ENCODE data around the gene RER1. TPM values are rescaled to one million over a fixed set of nuclear protein-coding genes. Genes with fewer than 3 reads are reported as not detected.

Gene RER1
- total RNA-seq, 4 donors from 2014 or later: 56.9 to 86.5 (median 81.4) TPM

DNA sequence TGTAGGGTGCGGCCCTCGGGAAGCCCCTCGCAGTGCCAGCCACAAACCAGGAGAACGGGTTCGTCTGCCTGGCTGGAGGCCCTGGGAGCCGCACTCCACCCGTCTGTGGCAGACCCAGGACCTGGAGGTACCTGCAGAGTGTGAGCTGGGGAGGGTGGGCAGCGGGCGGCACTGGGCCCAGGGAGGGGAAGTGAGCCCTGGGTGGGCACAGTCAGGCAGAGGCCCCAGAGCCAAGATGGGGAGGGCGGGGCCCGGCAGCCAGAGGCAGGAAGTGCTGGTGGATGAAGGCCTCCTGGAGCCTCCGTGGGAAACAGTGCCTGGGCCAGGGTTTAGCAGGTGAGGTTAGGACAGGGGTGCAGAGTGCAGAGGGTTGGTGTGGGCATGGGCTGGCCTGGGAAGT lies 24.8 kb downstream of the RER1 start:
- Histone ChIP-seq H3K9me3 (no peaks in the 10 kb centered on the region), H3K4me3 (peak overlapping the region; percentile 25), H3K36me3 (no peaks in the 10 kb centered on the region), H3K27me3 (peaks cover 47% of the 10 kb centered on the region), H3K4me1 (peaks cover 53% of the 10 kb centered on the region), H3K27ac (peak overlapping the region; percentile 52)
- WGBS: 5% methylated on average over 6 of the region's 12 CpGs
- no peak for TF ChIP-seq EP300 (IDR thresholded peaks at IDR 0.05)
- TF ChIP-seq, protein P1, sequence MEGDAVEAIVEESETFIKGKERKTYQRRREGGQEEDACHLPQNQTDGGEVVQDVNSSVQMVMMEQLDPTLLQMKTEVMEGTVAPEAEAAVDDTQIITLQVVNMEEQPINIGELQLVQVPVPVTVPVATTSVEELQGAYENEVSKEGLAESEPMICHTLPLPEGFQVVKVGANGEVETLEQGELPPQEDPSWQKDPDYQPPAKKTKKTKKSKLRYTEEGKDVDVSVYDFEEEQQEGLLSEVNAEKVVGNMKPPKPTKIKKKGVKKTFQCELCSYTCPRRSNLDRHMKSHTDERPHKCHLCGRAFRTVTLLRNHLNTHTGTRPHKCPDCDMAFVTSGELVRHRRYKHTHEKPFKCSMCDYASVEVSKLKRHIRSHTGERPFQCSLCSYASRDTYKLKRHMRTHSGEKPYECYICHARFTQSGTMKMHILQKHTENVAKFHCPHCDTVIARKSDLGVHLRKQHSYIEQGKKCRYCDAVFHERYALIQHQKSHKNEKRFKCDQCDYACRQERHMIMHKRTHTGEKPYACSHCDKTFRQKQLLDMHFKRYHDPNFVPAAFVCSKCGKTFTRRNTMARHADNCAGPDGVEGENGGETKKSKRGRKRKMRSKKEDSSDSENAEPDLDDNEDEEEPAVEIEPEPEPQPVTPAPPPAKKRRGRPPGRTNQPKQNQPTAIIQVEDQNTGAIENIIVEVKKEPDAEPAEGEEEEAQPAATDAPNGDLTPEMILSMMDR (IDR thresholded peaks at IDR 0.05): no peak
- TF ChIP-seq POLR2AphosphoS5 (IDR thresholded peaks at IDR 0.05): no peak
- TF ChIP-seq POLR2A (IDR thresholded peaks at IDR 0.05): no peak
- DNase-seq (ENCODE audit: low spot score in 2 of 2): no peak

DNA sequence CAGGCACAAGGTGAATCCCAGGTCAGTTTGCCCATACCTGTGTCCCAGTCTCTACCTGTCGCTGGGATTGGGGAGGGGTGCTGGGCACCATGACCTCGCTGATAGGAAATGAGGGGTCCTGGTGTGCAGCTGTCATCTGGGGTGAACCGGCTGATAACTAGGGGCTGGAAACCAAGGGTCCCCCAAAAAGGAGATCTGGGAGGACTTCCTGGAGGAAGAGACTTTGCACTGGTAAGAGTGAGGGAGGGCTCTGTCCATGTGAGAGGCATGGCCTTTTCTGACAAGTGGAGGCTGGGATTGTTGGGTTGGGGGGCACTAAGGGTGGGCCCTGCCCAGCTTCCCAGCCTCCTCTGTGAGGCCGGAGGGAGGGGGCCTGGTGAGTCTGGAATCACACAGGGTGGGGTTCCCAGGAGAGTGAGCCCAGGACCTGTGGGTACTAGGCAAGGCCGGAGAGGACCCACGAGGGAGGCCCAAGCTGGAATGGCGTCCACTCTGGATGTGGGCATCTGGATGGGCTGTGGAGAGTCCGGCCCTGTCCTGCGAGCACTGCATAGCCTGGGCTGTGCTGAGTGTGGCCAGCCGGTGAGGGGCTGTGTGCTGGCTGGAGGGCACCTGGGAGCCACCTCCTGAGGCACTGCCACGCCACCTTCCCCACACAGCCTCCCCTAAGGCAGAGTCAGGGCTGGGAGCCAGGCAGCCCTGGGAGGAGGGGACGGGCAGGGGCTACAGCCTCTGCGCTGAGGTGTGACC lies 25.6 kb downstream of the RER1 start:
- 87% methylated on average over 9 of the region's 13 CpGs for WGBS
- no peak for DNase-seq (ENCODE audit: low spot score in 2 of 2)
- H3K4me1 ChIP-seq: peaks cover 45% of the 10 kb centered on the region
- H3K36me3 ChIP-seq: no peaks in the 10 kb centered on the region
- H3K9me3 ChIP-seq: no peaks in the 10 kb centered on the region
- peak overlapping the region; percentile 25 for H3K4me3 ChIP-seq
- peaks cover 47% of the 10 kb centered on the region for H3K27me3 ChIP-seq
- no peak for TF ChIP-seq POLR2AphosphoS5 (IDR thresholded peaks at IDR 0.05)
- no peak for TF ChIP-seq POLR2A (IDR thresholded peaks at IDR 0.05)
- TF ChIP-seq, protein P1 (IDR thresholded peaks at IDR 0.05): no peak
- TF ChIP-seq EP300 (IDR thresholded peaks at IDR 0.05): no peak
- H3K27ac ChIP-seq: peak overlapping the region; percentile 52

DNA sequence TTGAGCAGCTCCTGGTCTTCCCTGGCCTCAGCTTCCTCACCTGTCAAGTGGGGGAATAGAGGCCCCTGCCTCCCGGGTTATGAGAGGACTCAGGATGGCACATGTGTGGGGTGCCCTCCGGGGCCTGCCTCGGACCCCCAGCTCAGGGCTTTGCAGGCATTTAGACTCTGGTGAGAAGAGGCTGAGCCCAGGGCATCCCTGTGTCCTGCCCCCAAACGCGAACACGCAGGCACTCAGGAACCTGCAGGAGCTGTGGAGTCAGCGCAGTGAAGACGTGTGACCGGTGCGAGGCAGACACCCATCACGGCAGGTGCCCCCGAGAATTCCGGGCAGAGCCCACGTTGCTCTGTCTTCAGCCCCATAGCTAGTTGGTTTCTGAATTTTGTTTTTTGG lies 26.2 kb downstream of the RER1 start:
- Histone ChIP-seq H3K4me1 (peaks cover 45% of the 10 kb centered on the region), H3K27me3 (peaks cover 47% of the 10 kb centered on the region), H3K9me3 (no peaks in the 10 kb centered on the region), H3K4me3 (no peak overlapping the region), H3K36me3 (no peaks in the 10 kb centered on the region), H3K27ac (no peak overlapping the region)
- 100% methylated on average over 1 of the region's 14 CpGs for WGBS
- TF ChIP-seq, protein P1 (IDR thresholded peaks at IDR 0.05): no peak
- TF ChIP-seq POLR2A (IDR thresholded peaks at IDR 0.05): no peak
- no peak for DNase-seq (ENCODE audit: low spot score in 2 of 2)

DNA sequence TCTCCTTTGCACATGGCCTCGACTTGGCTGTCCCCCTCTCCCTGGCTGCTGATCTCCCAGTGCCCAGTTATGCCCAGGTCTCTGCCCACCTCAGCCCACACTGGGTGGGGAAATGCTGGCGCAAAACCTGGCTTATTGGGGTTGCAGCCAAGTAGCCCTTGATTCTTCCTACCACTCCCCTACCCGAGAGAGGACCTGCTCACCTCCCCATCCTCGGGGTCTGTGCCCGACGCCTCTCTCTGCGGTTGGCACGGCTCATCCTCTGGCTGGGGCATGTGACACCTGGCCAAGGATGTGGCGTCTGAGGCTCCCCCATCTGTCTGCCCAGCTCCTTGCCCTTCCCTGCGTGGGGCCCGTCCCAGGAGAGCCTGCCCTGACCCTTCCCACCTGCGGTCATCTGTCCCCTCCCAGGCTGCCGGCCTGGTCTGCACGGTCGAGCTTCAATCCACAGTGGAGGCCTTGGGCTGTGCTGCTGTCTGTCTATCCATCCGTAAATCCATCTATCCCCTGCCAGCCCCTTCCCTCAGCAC lies 27.2 kb downstream of the RER1 start:
- Histone ChIP-seq H3K4me1 (peaks cover 36% of the 10 kb centered on the region), H3K36me3 (no peaks in the 10 kb centered on the region), H3K4me3 (no peak overlapping the region), H3K27me3 (peaks cover 47% of the 10 kb centered on the region), H3K27ac (no peak overlapping the region), H3K9me3 (no peaks in the 10 kb centered on the region)
- no peak for DNase-seq (ENCODE audit: low spot score in 2 of 2)
- WGBS: 73% methylated on average over 14 of the region's 16 CpGs
- TF ChIP-seq, protein P1 (IDR thresholded peaks at IDR 0.05): no peak
- TF ChIP-seq POLR2A (IDR thresholded peaks at IDR 0.05): no peak
- TF ChIP-seq POLR2AphosphoS5 (IDR thresholded peaks at IDR 0.05): no peak
- no peak for TF ChIP-seq EP300 (IDR thresholded peaks at IDR 0.05)

DNA sequence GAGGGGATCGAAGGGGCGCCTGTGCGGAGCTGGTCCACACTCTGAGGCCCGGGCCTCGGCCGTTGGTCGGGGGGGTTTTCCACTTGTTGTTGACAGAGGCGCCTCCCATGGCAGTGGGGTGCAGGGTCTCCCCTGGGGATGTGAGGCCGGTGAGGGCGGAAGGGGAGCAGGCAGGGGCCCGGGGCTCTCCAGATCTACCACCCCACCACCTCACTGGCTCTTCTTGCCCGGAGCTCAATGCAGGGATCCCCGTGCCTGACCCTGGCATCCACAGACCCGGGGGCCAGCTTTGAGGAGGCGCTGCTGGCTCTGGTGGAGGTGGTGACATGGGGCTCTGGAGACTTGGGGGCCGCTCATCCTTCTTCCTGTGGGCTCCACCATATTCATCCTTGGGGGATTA lies 27.8 kb downstream of the RER1 start:
- H3K36me3 ChIP-seq: no peaks in the 10 kb centered on the region
- H3K4me3 ChIP-seq: no peak overlapping the region
- peaks cover 47% of the 10 kb centered on the region for H3K27me3 ChIP-seq
- no peak for DNase-seq (ENCODE audit: low spot score in 2 of 2)
- no peak overlapping the region for H3K27ac ChIP-seq
- TF ChIP-seq POLR2A (IDR thresholded peaks at IDR 0.05): no peak
- TF ChIP-seq, protein P1 (IDR thresholded peaks at IDR 0.05): no peak
- no peak for TF ChIP-seq EP300 (IDR thresholded peaks at IDR 0.05)
- TF ChIP-seq POLR2AphosphoS5 (IDR thresholded peaks at IDR 0.05): no peak
- peaks cover 30% of the 10 kb centered on the region for H3K4me1 ChIP-seq
- H3K9me3 ChIP-seq: no peaks in the 10 kb centered on the region
- 81% methylated on average over 15 of the region's 16 CpGs for WGBS
